ENCODE results near the gene SOX10.
"Not testable (repeated sequence)": the region's sequence is repeated elsewhere in the genome, so short reads cannot be mapped to it uniquely, and the experiment has no call there.

Gene SOX10

DNA sequence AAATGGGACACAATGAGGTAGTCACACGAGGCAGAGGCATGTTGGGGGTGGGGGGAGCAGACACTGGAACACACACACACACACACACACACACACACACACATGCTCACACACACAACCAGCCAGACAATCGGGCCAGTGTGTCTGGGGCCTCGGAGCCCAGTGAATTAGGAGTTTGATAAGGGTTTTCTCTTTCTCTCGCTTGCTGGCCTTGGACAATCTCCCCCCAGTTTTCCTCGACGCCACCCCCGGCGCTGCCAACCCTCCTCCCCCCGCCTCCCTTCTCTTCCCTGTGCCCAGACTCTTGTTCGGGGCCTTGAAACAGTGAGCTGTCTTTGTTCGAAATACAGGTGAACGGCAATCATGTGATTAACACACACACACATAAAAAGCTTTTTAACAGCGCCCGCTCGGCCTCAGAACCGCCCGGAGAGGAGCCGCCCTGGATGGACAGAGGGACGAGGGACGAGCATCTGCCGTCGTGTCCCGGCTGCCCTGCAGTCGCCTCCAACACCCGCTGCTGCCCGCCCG lies 1.5 kb upstream of the SOX10 start:
- DNase-seq = no peak

DNA sequence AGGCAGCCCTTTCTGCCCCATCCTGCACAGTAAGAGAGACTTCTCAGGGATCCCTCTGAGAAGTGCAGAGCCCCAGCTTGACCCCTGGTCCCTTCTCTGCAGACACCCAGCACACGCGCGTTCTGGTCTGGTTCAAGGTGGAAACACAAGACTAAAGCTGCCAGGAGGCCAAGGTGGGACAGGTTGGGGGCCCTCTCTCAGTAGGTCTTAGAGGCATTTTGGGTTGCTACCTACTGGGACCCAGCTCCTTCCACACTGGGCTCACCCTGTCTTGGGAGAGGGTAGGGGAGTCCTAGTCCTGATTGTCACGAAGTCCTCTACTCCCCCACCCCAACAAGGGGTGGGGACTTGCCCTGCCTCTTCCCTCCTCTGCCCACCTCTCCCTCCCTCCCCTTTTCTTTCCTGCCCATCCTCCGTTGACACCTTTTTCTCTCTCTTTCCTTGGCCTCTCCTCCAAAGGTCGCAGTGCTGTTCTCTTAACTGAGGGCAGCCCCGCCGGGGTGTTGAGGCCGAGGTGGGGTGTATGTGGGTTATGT lies 763 bp upstream of the SOX10 start:
- no peak for DNase-seq

DNA sequence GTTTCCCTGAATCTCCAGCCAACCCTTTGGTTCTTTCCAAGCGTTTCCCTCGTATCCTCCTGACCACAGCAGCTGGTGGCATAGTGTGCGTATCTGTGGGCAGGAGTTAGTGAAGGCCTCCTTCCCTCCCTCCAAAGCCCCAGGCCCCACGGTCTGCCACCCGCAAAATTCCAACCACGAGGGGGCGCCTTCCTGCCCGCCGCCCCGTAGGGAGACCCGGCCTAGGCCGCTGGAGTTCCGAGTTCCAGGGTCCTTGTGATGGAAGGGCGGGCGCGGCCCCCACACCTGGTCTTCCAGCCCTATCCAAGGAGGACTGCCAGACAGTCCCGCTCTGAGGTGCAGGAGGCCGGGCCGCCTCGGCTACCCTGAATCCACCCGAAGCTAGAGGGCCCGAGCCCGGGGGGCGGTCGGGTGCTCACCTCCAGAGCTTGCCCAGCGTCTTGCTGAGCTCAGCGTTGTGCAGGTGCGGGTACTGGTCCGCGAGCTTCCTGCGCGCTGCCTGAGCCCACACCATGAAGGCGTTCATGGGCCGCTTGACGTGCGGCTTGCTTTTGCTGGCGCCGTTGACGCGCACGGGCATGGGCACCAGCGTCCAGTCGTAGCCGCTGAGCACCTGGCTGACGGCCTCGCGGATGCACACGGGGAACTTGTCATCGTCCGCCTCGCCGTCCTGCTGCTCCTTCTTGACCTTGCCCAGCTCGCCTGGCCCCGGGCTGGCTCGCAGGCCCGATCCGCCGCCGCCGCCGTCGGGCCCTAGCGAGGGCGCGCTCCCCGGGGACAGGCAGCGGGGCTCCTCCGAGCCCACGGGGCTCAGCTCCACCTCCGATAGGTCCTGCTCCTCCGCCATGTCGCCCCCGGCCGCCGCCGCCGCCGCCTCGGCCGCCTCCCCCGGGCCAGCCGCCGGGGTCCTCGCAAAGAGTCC lies 1.2 kb downstream of the SOX10 start:
- no peak for DNase-seq

DNA sequence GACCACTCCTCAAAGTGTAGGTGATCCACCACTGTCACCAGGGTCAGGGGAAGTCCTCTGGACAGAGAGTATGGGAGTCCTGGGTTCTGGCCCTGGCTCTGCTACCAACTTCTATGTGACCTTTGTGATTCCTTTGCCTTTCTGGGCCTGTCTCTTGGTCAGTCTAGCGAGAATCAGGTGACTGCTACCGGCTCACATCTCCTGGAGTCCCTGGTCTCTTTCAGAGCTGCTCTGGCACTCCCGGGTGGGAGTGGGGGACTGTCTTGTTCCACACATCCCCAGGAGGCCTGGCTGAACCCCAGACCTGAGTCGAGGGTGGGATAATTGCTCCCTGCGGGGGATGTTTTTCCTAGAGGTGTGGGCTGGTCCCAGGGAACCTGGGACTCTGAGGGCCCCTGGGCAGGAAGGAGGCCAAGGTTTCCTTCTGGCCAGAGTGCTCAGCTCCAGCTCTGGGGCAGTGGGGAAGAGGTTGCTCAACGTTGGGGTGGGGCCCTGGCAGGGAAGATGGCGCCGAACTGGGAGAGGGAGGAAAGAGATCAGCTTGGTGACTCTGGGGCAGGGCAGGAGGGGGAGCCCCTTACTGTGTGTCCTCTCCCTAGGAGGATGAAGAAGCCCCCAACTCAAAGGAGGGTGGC lies 2.1 kb downstream of the SOX10 start:
- no peak for DNase-seq

DNA sequence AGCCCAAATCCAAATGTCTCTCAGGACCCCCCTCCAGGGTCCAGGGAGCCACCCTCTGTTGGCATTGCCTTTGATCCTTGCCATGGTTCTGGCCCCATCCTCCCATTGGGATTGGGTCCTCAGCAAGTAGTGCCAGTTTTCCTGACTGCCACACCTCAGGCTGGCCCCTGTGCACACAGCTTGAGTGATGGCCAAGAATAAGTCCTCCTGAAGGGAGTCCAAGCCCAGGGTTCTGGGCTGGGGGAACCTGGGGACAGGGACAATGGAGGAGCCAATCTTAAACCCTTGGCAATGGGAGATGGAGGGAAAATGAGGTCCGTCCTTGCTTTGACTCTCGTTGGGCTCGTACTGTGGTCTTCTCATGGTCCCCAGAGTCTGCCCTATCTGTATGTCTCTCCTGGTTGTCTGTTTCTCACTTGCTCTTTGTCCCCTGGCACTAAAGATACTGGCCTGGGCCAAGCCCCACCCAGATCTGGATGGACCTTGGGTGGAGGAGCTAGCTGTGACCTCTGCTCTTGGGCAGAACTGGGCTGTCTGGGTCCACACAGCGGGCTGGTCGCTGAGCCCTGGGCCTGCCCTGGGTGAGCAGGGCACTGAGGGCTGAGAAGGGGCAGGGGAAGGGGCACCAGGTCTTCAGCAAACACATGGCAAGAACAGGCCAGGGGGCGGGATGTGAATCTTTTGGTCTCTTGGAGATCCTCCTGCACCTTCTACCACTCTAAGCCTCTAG lies 2.9 kb downstream of the SOX10 start:
- DNase-seq = no peak

DNA sequence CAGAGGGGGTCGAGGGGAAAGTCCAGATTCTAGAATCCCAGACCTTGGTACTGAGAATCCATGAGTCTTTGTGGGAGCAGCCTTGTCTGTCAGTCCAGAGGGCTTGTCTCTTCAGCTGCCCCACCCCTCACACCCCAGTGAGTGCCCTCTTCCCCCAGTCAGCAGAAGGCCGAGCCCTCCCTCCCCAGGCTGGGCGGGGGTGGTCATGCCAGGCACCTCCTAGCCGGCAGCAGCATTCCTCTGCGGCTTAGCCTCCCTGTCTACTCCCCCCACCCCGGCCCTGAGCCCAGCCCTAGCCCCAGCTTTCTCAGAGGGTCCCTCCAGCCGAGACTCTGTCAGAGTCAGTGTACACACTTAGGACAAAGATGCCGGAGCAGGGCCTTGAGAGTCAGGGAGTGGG lies 4.6 kb downstream of the SOX10 start:
- DNase-seq = no peak

DNA sequence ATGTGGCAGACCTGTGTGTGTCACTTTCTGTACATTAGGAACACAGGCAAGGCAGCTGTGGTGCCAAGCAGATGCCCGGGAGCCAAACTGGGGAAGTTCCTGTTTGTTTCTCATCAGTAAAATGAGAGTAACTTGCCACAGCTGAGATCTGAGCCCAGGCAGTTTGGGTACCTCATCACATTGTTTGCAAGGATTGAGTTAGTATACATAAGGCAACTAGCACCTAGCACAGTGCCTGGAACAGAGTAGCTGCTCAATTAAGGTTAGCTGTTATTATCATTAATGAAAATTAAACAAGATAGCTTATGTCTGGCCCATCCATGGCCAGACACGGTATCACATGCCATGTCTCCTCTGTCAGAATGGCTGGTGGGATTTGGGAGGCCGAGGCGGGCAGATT lies 7.8 kb downstream of the SOX10 start:
- DNase-seq = no peak

DNA sequence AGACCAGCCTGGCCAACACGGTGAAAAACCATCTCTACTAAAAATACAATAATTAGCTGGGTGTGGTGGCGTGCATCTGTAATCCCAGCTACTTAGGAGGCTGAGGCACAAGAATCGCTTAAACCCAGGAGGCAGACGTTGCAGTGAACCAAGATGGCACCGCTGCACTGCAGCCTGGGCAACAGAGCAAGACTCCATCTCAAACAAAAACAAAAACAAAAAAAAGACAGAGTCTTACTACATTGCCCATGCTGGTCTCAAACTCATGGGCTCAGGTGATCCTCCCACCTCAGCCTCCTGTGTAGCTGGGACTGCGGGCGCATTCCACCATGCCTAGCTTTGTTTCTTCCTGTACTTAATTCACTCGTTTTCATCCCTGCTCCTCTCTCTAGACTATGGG lies 8.3 kb downstream of the SOX10 start:
- DNase-seq = not testable (repeated sequence)

DNA sequence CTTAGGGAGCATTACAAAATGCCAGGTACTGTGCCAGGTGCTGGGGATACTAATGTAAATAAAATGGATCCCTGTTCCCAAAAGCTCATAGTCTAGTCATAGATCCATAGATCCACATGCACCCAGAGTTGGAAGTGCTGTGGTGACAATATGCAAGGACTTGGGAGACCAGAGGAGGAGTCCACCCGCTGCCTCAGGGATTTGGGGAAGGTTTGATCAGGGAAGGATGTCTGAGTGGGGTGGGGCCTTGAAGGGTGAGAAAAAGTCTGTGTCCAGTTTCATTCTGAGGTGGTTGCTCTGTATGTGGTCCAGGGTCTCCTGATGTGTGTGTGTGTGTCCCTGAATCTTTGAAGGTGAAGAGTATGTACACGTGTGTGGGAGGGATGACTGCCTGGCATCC lies 9.2 kb downstream of the SOX10 start:
- DNase-seq = no peak

DNA sequence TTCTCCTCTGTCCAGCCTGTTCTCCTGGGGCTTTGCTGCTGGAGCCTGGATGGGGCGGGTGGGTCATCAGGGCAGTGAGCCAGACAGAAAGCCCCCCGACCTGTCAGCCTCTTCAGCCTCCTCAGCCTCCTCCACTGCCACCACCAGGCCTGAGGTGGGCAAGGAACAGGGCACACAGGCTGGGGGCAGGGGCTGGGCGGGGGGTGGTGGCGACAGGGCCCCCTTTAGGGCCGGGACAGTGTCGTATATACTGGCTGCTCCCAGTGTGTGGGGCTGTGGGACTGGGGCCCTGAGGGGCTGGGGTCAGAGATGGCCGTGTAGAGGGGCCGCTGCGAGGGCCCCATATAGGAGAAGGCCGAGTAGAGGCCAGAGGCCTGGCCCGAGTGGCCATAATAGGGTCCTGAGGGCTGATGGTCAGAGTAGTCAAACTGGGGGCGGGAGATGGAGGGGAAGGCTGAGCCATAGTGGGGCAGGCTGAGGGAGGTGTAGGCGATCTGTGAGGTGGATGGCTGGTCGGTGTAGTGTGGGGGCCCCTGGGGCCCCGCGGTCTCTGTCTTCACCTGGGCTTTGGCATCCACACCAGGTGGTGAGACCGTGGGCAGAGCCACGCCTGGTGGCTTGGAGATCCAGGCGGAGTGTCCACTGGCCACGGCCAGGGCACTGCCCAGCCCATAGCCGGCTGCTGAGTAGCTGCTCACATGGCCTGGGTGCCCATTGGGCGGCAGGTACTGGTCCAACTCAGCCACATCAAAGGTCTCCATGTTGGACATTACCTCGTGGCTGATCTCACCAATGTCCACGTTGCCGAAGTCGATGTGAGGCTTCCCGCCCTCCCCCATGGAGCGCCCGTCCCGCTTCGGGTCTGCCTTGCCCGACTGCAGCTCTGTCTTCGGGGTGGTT lies 10.8 kb downstream of the SOX10 start:
- DNase-seq = no peak

DNA sequence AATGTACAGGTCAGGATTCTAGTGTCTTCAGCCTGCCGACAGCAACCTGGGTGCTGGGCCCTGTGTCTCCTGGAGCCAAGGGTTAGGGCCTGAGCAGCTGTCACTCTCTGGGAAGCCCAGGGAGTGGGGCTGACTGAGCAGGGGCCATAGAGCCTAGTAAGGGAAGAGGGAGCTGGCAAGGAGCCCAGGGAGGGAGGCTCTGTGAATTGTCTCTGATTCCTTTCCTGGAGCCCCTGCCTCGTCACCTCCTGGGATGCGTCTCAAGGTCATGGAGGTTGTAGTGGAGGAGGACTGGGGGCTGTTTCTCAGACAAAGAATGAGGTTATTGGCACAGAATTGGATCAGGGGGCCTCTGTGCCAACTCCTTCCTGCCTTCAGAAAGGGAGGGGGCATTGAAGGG lies 11.8 kb downstream of the SOX10 start:
- DNase-seq = peak; percentile 76

DNA sequence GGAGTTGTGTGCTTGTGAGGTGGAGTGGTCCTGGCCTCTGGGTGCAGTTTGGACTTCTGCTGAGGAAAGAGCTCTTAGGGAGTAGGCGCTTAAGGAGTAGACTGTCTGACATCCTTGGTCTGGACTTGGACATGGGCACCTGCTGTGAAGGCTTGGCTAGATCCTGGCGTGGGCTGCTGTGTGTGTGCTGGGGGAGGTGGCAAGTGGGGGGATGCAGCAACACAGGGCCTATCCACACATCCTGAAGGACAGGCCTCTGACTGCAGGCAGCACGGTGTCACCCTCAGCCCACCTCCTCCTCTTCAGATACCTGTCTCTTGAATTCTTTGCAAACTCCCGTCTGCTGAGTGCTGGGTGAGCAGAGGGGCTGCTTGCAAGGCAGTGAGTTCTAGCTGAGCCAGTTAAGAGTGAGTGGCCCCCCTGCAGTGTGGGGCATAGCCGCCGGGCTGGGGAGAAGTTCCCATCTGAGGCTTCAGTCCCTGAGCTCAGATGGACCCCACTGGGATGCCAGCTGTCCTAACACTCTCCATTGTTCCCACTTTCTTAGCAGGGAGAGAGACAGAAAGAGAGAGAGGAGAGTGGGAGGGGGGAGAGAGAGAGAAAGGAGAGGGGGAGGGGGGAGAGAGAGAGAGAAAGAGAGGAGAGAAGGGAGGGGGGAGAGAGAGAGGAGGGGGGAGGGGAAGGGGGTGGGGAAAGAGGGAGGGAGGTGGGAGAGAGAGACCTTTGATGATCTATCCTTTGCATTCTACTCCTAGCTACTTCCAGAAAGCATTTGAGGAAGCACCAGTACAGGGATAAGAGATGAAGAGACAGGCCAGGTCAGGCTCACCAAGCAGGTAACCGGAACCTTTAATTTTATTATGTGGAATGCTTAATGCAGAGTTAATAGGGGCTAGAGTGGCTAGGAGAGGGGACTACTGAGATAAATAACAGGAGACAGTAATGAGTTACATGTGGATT lies 12.6 kb downstream of the SOX10 start:
- DNase-seq = no peak

DNA sequence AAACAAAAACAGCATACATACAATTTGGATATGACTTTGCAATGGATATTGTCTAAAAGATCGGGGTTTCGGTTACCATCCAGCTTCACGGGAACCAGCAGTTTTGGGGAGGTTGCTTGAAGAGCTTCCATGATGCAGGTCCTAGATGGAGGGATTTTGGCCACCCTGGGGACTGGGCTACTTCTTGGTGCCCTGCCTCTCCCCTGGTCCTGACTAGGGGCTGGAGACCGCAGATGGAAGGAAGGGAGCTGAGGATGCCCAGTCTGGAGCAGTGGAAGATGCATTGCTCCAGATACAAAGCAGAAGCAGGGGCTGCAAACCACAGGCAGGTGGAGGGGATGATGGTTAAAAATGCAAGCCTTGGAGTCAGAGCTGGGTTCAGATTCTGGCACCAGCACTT lies 13.5 kb downstream of the SOX10 start:
- DNase-seq = no peak

DNA sequence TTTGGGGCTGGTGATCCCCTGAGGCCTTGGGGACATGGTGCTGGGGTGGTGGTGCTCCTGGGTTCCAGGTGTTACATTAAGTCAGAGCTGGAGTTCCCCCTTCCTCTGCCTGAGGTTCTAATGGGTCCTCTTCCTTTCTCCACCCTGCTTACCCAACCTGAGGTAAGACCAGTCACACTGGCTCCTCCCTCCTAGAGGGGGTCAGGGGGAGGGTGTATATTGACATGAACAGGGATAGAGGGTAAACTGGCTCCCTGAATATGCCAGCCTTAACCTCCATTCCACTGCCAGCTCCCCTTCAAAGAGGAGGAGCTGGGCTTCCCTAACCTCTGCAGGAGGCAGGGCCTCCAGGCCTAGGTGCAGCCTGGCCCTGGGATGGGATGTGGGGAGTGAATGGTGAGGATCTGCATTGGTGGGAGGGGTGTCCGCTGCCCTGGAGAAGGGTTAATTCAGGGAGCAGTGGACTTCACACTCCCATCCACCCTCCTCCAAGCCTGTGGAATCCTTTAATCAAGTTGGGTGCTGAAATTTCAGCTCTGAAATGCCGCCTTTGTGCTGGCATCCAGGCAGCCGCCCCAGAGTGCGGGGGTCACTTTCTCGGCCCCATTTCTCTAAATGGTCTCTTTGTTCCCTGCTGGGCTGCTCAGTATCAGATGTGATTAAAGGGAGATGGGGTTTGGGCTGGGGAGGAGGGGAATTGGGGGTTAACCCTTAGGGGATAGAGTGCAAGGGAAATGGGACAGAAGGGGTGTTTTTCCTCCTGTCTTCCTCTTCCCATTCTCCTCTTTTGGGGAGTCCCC lies 15.7 kb downstream of the SOX10 start:
- no peak for DNase-seq

DNA sequence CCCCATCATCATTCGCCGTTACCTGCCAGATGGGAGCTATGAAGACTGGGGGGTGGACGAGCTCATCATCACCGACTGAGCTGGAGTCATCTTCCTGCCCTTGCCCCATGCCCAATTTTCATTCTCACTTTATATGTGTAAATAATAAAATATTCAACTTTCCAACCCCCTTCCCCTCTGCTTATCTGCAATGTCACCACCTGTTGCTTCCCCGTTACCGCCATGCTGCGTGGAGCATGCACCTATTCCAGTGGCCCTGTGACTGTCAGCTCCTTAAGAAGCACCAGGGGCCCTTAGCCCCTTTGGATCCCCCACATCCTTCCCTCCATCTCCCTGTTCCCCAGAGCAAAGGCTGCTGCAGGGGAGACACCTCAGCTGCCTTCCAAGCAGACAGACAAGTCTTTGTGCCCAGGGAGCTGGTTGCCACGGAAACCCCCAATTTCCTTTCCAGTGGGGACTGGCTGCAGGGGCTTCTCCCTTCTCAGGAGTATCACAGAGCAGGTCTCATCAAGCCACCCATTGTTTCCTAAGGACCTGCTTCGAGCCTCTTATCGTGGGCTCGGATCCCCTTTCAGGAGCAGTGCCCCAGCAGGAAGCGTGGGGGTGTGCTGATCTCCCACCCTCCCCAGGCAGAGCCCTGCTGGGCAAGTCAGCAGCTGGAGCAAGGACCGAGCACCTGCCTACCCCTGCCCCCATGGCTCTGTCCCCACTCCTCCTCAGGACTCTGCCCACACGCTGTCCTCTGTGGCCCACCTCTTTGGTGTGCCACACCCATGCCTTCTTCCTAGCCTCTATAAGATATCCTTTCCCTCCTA lies 16.5 kb downstream of the SOX10 start:
- DNase-seq = no peak

DNA sequence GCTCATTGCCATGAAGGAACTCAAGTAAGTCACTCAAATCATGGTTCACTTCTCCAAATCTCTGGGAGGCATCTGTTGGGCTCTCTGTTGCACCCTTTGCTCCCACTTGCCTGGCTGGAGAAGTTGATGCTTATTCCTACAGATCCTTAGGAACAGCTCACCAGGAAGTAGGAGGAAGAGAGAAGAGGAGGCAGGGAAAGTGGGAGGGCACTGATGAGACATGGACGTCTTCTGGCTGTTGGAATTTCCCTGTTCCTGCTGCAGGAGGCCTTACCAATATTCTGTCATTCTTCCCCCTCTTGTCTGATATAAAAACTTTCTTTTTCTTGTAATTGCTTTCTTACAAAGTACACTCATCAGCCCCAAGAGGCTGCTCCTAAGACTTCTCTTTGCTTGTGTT lies 17.2 kb downstream of the SOX10 start:
- DNase-seq = no peak

DNA sequence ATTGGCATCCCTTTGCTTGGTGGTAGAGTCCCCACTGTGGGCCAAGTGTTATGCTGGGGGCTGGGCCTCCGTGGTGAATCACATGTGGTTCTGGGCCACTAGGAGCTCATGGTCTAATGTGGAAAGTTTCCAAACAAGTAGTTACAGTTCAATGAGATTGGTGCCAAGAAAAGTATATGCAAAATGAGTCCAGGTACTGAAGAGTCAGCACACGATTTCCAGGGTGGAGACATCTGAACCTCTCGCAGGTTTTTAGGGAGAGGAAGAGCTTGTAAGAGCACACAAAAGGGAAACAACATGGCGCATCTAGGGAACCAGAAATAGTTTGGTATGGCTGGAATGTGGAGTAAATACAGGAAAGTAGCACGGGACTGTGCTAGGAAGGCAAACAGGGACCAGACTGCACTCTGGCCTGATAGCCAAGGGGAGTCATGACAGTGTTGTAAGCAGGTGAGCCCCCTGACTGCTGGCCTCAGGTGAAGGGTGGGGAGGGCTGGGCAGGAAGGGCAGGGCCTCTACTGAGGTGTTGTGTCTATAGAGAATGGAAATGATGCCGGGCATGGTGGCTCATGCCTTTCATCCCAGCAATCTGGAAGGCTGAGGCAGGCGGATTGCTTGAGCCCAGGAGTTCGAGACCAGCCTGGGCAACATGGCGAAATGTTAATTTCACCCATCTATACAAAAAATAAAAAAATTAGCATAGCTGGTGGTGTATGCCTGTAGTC lies 18.3 kb downstream of the SOX10 start:
- DNase-seq = no peak

DNA sequence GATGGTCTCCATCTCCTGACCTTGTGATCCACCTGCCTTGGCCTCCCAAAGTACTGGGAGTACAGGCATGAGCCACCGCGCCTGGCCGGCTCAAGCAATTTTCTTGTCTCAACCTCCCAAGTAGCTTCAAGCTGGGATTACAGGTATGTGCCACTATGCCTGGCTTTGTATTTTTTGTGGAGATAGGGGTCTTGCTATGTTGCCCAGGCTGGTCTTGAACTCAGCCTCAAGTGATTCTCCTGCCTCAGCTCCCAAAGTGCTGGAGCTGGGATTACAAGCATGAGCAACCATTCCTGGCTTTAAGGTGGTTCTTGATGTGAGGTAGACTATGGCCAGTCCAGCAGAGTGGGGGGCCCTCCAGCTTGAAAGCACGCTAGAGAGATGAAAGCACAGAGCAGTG lies 23.3 kb downstream of the SOX10 start:
- DNase-seq = no peak

Data from NCI-H1694 (cell line).